Subcutaneous adipose tissue (tissue), 4 donors: ENCODE measurements around the gene TRAPPC11. TPM values are rescaled to one million over a fixed set of nuclear protein-coding genes. Genes with fewer than 3 reads are reported as not detected.

Experiments
- CTCF ChIP-seq: fragments of 450-650 bp; IDR thresholded peaks from one replicate; pipeline ENCODE4 v1.5.1; 2016; ENCODE audit warnings: low read depth, mild to moderate bottlenecking, control low read depth, antibody characterized with exemption, moderate library complexity
- small RNA-seq: library from RNA; depleted of rRNA; stranded (forward); fragments of <200 nt; gene quantifications from one replicate; pipeline ENCODE3, GENCODE V24; 2016
- total RNA-seq, 4 donors: library from RNA; depleted of rRNA; stranded (reverse); fragments of >200 nt; gene quantifications; one replicate each; pipeline ENCODE4 v1.1.0, GENCODE V29; 2016

Gene TRAPPC11
- total RNA-seq, 4 donors from 2014 or later = 38.2 to 68.0 (median 56.1) TPM

- no peak for TF ChIP-seq CTCF
These were observed 101.2 kb downstream of the TRAPPC11 start for GRCh38 chr4:183760326-183760725.

Small RNAs within 50 kb of the gene (small RNA-seq; reads per million reads assigned to genes)
- not detected for gene RNU6-1053P
- not detected for gene RNU6-335P
- not detected for gene RNU6-479P

Other genes starting within 250 kb of the TRAPPC11 start
- 10 to 100 TPM; 17.1 to 24.4 (median 22.7) TPM for gene CDKN2AIP, start 214.7 kb upstream of the TRAPPC11 start, total RNA-seq
- gene ING2, start 154.2 kb upstream of the TRAPPC11 start, total RNA-seq = 10 to 100 TPM; 12.9 to 23.0 (median 17.6) TPM
- gene RWDD4, start 108 bp upstream of the TRAPPC11 start, total RNA-seq = 10 to 100 TPM; 16.5 to 33.4 (median 17.5) TPM
- gene STOX2, start 246.0 kb downstream of the TRAPPC11 start, total RNA-seq = 1 to 10 TPM; 2.1 to 9.0 (median 3.9) TPM